MM.1S (cell line): Measurements from ENCODE around the gene SLCO4A1.

Source experiments
- DNase-seq: peaks from one replicate; pipeline ENCODE4 v3.0.0-alpha.2; 2015
- H2AFZ ChIP-seq: fragments of 300-600 bp; sonication (generic); 2 replicates; pipeline ENCODE4 v1.6.0; 2016; ENCODE audit warnings: antibody characterized with exemption, low read length
- H3F3A ChIP-seq: fragments of 300-600 bp; sonication (generic); 2 replicates; pipeline ENCODE4 v1.6.1; 2016; ENCODE audit warnings: mild to moderate bottlenecking, antibody characterized with exemption, low read length, moderate library complexity, mixed read lengths; ENCODE audit not compliant: insufficient read depth
- H3K27ac ChIP-seq: fragments of 300-600 bp; sonication (generic); 2 replicates; pipeline ENCODE4 v1.5.1; 2016; ENCODE audit warnings: mild to moderate bottlenecking, low read length
- H3K27me3 ChIP-seq: fragments of 300-600 bp; sonication (generic); replicated peaks from 2 replicates; pipeline ENCODE4 v1.6.0; 2016; ENCODE audit warnings: low read length; ENCODE audit not compliant: insufficient read depth
- H3K36me3 ChIP-seq: fragments of 300-600 bp; sonication (generic); replicated peaks from 2 replicates; pipeline ENCODE4 v1.6.1; 2016; ENCODE audit warnings: mild to moderate bottlenecking, low read length, mixed read lengths; ENCODE audit not compliant: insufficient read depth
- H3K4me1 ChIP-seq: fragments of 300-600 bp; sonication (generic); 2 replicates; pipeline ENCODE4 v1.6.1; 2016; ENCODE audit warnings: low read length, mixed read lengths
- H3K4me2 ChIP-seq: fragments of 300-600 bp; sonication (generic); 2 replicates; pipeline ENCODE4 v1.6.0; 2016; ENCODE audit warnings: low read depth, low read length
- H3K4me3 ChIP-seq: fragments of 300-600 bp; sonication (generic); 2 replicates; pipeline ENCODE4 v1.5.1; 2016; ENCODE audit warnings: low read length, mixed read lengths
- H3K79me2 ChIP-seq: fragments of 300-600 bp; sonication (generic); 2 replicates; pipeline ENCODE4 v1.6.1; 2016; ENCODE audit warnings: mixed run types, low read length, mixed read lengths
- H3K9ac ChIP-seq: fragments of 300-600 bp; sonication (generic); 2 replicates; pipeline ENCODE4 v1.6.1; 2016; ENCODE audit warnings: low read length, mixed read lengths
- H3K9me2 ChIP-seq: fragments of 300-600 bp; sonication (generic); replicated peaks from 2 replicates; pipeline ENCODE4 v1.6.1; 2016; ENCODE audit warnings: mild to moderate bottlenecking, low read length, mixed read lengths; ENCODE audit not compliant: insufficient read depth
- H3K9me3 ChIP-seq: fragments of 300-600 bp; sonication (generic); replicated peaks from 2 replicates; pipeline ENCODE4 v1.6.1; 2016; ENCODE audit warnings: mild to moderate bottlenecking, low read length, mixed read lengths; ENCODE audit not compliant: insufficient read depth
- H4K20me1 ChIP-seq: fragments of 300-600 bp; sonication (generic); 2 replicates; pipeline ENCODE4 v1.6.1; 2016; ENCODE audit warnings: mild to moderate bottlenecking, low read length, moderate library complexity, mixed read lengths; ENCODE audit not compliant: insufficient read depth
- EZH2 ChIP-seq: fragments of 300-600 bp; sonication (generic); optimal IDR thresholded peaks from 2 replicates; pipeline ENCODE3; 2017; ENCODE audit warnings: low read depth, mild to moderate bottlenecking, antibody characterized with exemption, low read length, mixed read lengths
- EZH2phosphoT487 ChIP-seq: fragments of 300-600 bp; sonication (generic); IDR thresholded peaks from 2 replicates; pipeline ENCODE4 v1.6.1; 2018; ENCODE audit warnings: antibody characterized with exemption, low read length
- TF ChIP-seq, protein P1 (sequence below): fragments of 300-600 bp; sonication (generic); IDR thresholded peaks from 2 replicates; pipeline ENCODE4 v1.5.1; 2016; ENCODE audit warnings: antibody characterized with exemption, low read length, mixed read lengths

The SLCO4A1 gene

GRCh38 chr20:62596921-62597320 is 45.4 kb upstream of the SLCO4A1 start:
- H3K4me1 ChIP-seq: no peaks in the 10 kb centered on the region
- TF ChIP-seq EZH2phosphoT487 (no peak), EZH2 (peak; percentile 73)
- H3K36me3 ChIP-seq: no peaks in the 10 kb centered on the region
- no peaks in the 10 kb centered on the region for H4K20me1 ChIP-seq
- peaks cover 97% of the 10 kb centered on the region for H3K27me3 ChIP-seq
- H3F3A ChIP-seq: no peaks in the 10 kb centered on the region
- no peaks in the 10 kb centered on the region for H3K9me2 ChIP-seq
- DNase-seq: no peak
- H3K4me3 ChIP-seq: no peak overlapping the region
- no peak overlapping the region for H2AFZ ChIP-seq
- no peak overlapping the region for H3K27ac ChIP-seq
- no peak overlapping the region for H3K9ac ChIP-seq
- H3K4me2 ChIP-seq: no peak overlapping the region
- no peaks in the 10 kb centered on the region for H3K9me3 ChIP-seq
- H3K79me2 ChIP-seq: no peaks in the 10 kb centered on the region

DNA sequence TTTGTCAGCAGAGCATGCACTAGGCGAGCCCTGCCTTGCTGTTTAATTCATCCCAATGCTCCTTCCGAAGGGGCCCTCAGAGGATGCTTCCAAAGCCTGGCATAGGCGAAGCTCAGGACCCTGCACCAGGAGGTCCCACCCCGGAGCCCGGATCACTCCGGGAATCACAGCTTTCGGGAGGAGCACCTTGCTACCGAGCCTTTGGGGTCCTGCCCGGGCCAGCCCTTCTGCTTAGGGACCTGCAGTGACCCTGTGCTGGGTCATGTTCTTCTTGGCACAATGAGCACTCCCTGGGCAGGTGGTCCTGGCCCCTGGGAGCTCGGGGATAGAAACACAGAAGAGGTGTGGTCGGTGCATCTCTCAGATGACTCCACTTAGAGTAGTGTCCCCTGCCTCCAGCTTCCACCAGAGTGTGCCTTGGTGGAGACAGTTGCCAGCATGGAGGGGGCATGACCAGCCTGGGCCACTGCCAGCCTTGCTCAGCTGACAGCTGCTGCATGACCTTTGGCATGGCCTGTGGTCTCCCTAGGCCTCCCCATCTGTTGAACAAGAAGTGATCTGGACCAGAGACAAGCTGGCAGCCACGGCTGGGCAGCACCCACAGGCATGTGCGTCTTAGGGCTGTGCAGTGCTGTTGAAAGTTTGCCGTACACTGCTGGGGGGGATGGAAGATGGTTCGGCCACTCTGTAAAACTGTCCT is 44.7 kb upstream of the SLCO4A1 start:
- H3K79me2 ChIP-seq: no peaks in the 10 kb centered on the region
- DNase-seq: no peak
- H2AFZ ChIP-seq: no peak overlapping the region
- H3K36me3 ChIP-seq: no peaks in the 10 kb centered on the region
- H3K4me2 ChIP-seq: no peak overlapping the region
- H3K4me1 ChIP-seq: no peaks in the 10 kb centered on the region
- TF ChIP-seq EZH2phosphoT487: no peak
- TF ChIP-seq, protein P1, sequence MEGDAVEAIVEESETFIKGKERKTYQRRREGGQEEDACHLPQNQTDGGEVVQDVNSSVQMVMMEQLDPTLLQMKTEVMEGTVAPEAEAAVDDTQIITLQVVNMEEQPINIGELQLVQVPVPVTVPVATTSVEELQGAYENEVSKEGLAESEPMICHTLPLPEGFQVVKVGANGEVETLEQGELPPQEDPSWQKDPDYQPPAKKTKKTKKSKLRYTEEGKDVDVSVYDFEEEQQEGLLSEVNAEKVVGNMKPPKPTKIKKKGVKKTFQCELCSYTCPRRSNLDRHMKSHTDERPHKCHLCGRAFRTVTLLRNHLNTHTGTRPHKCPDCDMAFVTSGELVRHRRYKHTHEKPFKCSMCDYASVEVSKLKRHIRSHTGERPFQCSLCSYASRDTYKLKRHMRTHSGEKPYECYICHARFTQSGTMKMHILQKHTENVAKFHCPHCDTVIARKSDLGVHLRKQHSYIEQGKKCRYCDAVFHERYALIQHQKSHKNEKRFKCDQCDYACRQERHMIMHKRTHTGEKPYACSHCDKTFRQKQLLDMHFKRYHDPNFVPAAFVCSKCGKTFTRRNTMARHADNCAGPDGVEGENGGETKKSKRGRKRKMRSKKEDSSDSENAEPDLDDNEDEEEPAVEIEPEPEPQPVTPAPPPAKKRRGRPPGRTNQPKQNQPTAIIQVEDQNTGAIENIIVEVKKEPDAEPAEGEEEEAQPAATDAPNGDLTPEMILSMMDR: no peak
- no peaks in the 10 kb centered on the region for H4K20me1 ChIP-seq
- H3K27me3 ChIP-seq: peaks cover 97% of the 10 kb centered on the region
- H3K27ac ChIP-seq: no peak overlapping the region
- H3K9ac ChIP-seq: no peak overlapping the region
- H3F3A ChIP-seq: no peaks in the 10 kb centered on the region
- no peaks in the 10 kb centered on the region for H3K9me3 ChIP-seq
- no peaks in the 10 kb centered on the region for H3K9me2 ChIP-seq
- H3K4me3 ChIP-seq: no peak overlapping the region

GRCh38 chr20:62598761-62599194 is 43.5 kb upstream of the SLCO4A1 start:
- H3K27me3 ChIP-seq: peaks cover 98% of the 10 kb centered on the region
- H3K9ac ChIP-seq: no peak overlapping the region
- no peak for TF ChIP-seq EZH2
- TF ChIP-seq EZH2phosphoT487: no peak
- TF ChIP-seq, protein P1: no peak
- peaks cover 9% of the 10 kb centered on the region; the same call in 1 of the 2 replicates for H3K4me1 ChIP-seq
- H3K9me3 ChIP-seq: no peaks in the 10 kb centered on the region
- no peaks in the 10 kb centered on the region for H3F3A ChIP-seq
- DNase-seq: no peak
- no peaks in the 10 kb centered on the region for H3K79me2 ChIP-seq
- H3K9me2 ChIP-seq: no peaks in the 10 kb centered on the region
- no peak overlapping the region for H3K27ac ChIP-seq
- no peak overlapping the region for H3K4me2 ChIP-seq
- no peak overlapping the region for H3K4me3 ChIP-seq
- H3K36me3 ChIP-seq: no peaks in the 10 kb centered on the region
- H4K20me1 ChIP-seq: no peaks in the 10 kb centered on the region
- H2AFZ ChIP-seq: no peak overlapping the region
